GM12873 (cell line): ENCODE results near the gene ZC3HAV1L.
A peak's percentile ranks its signal among the peaks of the same experiment; 100 is the strongest.

Experiments used
- TF ChIP-seq, protein P1 (sequence below): IDR thresholded peaks from 2 replicates; pipeline ENCODE4 v1.5.1; 2012; ENCODE audit warnings: low read depth, mild to moderate bottlenecking, moderate library complexity, low read length, control low read depth; ENCODE audit not compliant: insufficient read depth; ENCODE audit errors: missing control alignments

ZC3HAV1L gene

DNA sequence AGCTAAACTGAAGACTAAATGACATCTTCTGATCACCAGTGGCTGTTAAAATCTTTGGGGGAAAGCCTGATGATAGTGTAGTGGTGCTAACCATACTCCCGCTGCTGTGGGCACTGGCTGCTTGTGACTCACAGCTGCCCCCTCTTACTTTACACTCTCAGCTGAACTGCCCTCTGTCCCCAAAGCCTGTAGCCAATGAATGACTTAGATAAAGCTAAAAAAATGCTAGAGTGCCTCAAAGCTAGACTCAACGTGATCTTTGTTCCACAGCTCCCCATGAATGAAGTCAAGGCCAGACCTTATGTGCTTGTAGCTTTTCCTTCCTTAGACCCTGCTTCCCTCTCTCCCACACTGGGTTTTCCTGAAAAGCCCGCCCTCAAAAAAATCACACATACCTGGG, 6.5 kb downstream of the ZC3HAV1L start:
- TF ChIP-seq, protein P1, sequence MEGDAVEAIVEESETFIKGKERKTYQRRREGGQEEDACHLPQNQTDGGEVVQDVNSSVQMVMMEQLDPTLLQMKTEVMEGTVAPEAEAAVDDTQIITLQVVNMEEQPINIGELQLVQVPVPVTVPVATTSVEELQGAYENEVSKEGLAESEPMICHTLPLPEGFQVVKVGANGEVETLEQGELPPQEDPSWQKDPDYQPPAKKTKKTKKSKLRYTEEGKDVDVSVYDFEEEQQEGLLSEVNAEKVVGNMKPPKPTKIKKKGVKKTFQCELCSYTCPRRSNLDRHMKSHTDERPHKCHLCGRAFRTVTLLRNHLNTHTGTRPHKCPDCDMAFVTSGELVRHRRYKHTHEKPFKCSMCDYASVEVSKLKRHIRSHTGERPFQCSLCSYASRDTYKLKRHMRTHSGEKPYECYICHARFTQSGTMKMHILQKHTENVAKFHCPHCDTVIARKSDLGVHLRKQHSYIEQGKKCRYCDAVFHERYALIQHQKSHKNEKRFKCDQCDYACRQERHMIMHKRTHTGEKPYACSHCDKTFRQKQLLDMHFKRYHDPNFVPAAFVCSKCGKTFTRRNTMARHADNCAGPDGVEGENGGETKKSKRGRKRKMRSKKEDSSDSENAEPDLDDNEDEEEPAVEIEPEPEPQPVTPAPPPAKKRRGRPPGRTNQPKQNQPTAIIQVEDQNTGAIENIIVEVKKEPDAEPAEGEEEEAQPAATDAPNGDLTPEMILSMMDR, result no peak

DNA sequence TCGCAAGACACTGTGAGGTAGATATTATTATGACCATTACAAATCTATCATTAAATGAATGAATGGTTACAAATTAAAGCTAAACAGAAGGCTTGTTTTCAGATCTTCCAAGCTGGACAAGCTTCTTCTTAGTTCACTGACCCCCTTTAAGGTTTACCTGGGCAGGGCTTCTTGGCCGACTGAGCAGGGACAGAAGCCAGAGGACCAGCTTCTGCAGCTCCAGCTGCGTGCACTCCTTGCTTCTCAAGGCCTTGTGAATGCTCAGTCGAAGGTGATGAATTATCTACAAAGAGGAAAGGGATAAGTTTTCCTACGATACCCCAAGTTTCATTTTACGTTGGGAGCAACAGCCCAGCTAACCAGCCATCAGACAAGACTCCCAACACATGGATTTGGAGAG, 9.3 kb downstream of the ZC3HAV1L start:
- TF ChIP-seq, protein P1, result no peak

DNA sequence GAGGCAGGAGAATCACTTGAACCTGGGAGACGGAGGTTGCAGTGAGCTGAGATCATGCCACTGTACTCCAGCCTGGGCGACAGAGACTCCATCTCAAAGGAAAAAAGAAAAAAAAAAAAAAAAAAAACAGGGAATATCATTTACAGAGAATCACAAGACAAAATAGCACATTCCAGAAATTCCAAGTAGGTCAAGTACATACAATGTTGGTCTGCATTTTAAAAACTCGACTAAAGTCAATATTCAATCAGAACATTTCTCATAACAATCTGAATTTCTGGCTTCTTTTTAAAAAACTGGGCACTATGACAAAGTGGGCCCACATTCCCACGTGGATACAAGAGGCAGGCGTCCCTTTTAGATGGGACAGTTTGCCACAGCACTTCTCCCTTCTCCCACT, 12.8 kb downstream of the ZC3HAV1L start:
- TF ChIP-seq, protein P1, result no peak

DNA sequence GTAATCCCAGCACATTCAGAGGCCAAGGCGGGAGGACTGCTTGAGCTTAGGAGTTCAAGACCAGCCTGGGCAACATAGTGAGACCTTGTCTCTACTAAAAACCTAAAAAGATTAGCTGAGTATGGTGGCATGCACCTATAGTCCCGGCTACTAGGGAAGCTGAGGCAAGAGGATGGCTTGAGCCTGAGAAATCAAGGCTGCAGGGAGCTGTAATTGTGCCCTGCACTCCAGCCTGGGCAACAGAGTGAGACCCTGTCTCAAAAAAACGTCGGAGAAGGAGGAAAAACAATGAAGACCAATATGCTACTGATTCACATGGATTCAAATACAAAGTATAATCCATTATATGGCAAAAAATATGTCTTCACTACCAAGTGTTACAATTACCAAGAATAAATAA, 13.6 kb downstream of the ZC3HAV1L start:
- TF ChIP-seq, protein P1, result no peak

DNA sequence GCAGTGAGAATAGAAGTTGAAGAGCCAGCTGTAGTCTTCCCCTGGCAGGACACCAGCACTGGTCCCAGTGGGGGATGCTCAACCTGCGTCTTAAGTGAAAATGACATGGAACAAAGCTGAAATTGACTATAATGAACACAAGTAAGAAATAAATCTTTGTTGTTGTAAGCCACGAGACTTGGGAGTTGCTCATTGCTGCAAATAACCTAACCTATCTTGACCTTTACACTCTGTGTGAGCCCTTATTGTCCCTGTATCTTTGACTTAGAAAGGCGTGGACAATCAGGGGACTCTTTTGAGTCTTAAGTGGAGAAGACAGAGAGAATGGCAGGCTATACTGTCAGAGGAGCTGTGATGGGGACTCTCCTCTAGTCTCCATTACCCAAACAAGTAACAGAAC, 16.9 kb downstream of the ZC3HAV1L start:
- TF ChIP-seq, protein P1, result no peak

DNA sequence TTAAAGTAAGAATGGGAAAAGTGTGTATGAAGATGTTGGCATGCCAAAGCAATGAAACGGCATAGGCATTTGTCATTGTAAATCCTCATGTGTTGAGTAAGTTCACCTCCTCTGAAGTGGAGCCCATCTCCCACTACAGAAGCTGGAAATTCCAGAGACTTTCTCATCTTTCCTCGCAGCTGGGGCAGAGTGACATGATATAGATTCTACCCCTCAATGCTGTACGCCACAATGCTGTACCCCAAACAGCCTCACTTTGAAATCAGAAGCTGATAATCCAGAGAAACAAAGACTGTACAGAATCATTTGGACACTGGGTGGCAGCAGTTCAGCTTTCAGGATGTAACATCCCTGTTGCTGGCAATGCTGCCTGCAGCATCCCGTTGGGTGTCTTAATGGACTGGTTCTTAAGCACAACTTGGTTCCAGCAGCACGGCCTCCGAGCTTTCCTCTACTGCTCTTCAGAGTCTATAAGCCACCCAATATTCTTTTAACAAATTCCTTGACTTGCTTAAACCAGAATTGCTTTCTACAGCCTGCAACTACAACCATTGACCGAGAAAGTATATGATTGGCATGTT, 18.8 kb downstream of the ZC3HAV1L start:
- TF ChIP-seq, protein P1, result peak; percentile 77

DNA sequence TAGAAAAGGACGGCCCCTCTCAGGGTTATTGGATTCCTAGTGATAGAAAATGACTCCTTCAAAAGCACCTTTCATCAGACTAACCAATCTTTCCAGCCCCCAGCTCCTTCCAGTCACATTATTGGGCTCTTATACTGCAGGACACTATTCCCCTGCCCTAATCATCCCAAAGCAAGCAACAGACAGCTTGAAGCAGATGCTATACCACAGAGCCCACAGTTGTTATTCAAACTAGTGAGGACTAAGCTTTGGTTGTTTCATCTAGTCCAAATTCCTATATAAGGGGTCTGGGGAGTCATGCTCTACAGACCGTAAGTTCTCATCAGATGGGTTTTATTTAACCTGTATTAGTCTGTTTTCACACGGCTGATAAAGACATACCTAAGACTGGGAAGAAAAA, 24.5 kb downstream of the ZC3HAV1L start:
- TF ChIP-seq, protein P1, result no peak
